GM18861 (cell line): Measurements from ENCODE around the gene NGRN.
A peak's percentile ranks its signal among the peaks of the same experiment; 100 is the strongest.
"Not testable (repeated sequence)": the region's sequence is repeated elsewhere in the genome, so short reads cannot be mapped to it uniquely, and the experiment has no call there.

Source experiments
- ATAC-seq: cut with Tn5 transposase; IDR thresholded peaks from one replicate; pipeline ENCODE4 v1.9.1; 2021; ENCODE audit not compliant: unreplicated experiment

Gene NGRN

GRCh38 chr15:90234096-90234988 is 31.1 kb upstream of the NGRN start, which contains the start of gene GDPGP1:
Gene GDPGP1 (plus strand): TSS chr15:90234209. CDS start chr15:90240909, 6,700 bp downstream.
- ATAC-seq, result peak; percentile 57

- ATAC-seq, result no peak
Measured at GRCh38 chr15:90239371-90239770, 26.1 kb upstream of the NGRN start.

DNA sequence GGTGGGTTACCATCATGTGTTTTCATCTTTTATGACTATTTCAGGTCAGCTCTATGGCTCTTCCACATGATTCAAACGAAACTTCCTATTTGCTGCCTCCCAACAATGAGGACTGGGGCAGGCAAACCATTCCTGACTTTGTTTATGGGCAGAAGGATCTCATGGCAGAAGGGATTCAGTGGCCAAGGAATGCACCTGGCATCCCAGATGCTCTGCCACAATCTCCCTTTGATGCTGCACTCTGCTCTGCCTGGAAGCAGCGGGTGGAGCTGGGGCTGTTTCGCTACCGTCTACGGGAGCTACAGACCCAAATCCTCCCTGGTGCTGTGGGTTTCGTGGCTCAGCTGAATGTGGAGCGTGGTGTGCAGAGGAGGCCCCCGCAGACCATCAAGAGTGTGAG is 24.6 kb upstream of the NGRN start:
- no peak for ATAC-seq

GRCh38 chr15:90241343-90242192 is 23.9 kb upstream of the NGRN start:
- no peak for ATAC-seq

DNA sequence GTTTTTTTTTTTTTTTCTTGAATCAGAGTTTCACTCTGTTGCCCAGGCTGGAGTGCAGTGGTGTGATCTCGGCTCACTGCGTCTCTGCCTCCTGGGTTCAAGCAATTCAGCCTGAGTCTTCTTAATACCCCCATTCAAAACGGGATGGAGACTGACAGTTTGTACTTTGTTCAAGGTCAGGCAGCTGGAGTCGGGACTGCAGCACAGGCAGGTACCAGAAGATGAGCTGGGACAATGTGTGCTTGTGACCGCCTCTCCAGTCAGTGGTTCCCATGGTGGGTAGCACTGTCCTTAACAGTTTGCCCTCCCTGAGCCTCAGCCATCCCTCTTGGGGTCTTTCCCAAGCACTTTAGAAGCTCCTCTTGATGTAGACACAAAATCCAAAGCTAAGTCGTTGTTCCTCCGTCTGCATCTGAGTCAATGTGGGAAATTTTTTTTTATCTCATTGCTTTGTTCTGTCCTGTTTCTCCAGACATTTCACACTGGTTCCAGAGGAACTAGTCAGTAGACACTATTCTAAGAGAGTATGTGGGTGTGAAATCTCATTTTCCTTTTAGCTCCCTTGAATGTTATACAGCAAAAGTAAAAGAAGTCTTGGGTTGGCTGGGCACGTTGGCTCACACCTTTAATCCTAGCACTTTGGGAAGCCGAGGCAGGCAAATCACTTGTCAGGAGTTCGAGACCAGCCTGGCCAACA is 21.4 kb upstream of the NGRN start:
- no peak for ATAC-seq

GRCh38 chr15:90248789-90249202 is 16.7 kb upstream of the NGRN start:
- ATAC-seq, result no peak

- ATAC-seq, result peak; percentile 51
Measured at GRCh38 chr15:90249203-90249863, 16.1 kb upstream of the NGRN start, which contains the start of gene TTLL13. Gene TTLL13 (plus strand): TSS chr15:90249556. CDS start chr15:90250631, 1,075 bp downstream.

DNA sequence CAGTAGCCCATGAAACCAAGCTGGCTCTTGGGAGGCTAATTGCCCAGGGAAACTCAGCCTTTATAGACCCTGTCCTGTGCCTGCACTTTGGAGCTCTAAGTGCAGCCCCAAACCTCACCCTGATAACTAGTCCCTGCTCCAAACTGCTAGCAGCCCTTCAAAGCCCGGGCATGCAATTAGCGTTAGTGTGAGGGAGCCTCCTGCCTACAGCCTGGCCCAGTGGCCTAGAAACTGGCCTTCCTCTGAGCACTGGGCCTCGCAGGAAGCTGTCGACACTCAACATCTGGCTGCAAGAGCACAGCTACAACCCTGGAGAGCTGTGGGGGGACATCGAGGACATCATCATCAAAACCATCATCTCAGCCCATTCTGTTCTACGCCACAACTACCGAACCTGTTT is 7.7 kb upstream of the NGRN start:
- no peak for ATAC-seq

DNA sequence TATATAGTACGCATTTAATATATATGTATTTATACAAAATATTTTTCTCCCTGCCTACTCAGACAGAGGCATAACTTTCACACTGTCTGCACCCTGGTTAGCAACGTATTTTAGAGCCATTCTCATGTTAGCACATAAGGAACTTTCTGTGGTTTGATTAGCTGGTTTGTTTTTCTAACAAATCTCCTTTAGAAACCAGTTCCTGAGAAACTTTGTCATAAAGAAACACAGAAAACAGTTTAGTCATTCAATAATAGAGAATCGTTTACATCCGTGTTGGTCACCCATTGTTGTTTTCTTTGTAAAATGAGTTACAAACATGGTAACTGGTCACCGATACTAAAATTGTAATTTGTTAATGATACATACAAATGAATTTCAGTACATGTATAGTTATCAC is 5.9 kb upstream of the NGRN start:
- ATAC-seq, result peak; percentile 75

- not testable (repeated sequence) for ATAC-seq
Measured at GRCh38 chr15:90260731-90261130, 4.7 kb upstream of the NGRN start.

DNA sequence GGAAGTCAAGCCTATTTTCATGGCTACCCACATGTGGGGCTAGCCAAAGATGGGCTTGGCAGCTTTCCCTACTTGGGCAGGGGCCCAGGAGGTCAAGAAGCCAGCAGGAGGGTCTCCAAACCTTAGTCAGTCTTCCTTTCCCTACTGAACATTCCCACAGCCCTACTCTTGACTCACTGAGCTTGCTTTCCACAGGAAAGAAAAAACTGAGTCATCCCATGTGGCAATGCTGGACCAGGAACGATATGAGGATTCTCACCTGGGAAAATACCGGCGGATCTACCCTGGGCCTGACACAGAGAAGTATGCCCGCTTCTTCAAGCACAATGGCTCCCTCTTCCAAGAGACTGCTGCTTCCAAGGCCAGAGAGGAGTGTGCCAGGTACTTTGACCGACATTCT is 3.7 kb upstream of the NGRN start:
- no peak for ATAC-seq

DNA sequence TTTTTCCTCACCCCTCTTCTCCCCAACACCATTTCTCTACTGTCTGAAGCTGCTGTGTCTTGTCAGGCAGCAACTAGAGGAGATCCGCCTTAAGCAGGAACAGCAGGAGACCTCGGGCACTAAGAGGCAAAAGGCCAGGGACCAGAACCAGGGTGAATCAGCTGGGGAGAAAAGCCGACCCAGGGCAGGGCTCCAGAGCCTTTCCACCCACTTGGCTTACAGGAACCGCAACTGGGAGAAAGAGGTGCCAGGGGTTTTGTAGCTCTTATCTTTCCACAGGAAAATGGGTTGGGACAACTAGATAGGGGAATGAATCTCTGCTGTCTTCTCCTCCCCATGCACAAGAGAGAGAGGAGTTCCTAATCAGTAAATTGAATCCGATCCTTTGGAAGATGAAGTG is 3.0 kb upstream of the NGRN start:
- no peak for ATAC-seq

DNA sequence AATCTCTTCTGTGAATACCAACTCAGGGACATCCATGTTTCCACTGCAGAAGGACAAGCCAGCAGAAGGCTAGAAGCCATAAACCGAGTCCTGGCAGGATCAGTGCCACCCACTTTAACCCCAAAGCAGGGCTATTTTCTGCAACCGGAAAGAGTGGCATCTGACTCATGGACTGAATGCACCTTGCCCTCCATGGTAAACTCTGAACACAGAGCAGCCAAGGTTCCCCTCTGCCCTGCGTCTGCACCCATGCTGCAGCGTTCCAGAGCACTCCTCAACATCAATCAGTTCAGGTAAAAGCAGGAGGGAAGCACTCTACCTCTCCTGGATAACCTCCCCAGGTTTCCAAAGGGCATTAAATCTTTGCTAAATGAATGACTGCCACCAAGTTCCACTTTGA is 801 bp upstream of the NGRN start:
- ATAC-seq, result no peak

DNA sequence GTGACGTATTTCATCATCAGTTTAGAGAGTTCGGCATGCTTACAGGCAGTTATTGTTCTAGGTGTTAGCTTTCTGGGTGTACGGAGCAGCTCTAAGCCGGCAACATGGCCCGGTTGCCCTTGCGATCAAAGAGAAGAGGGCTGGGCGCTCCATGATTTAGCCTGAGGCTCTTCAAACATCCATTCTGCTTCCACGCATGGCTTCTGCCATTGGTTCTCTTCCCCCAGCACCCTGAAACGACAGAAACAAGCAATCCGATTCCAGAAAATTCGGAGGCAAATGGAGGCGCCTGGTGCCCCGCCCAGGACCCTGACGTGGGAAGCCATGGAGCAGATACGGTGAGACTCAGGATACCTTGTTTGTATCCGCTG is 574 bp downstream of the NGRN start:
- ATAC-seq, result peak; percentile 11

DNA sequence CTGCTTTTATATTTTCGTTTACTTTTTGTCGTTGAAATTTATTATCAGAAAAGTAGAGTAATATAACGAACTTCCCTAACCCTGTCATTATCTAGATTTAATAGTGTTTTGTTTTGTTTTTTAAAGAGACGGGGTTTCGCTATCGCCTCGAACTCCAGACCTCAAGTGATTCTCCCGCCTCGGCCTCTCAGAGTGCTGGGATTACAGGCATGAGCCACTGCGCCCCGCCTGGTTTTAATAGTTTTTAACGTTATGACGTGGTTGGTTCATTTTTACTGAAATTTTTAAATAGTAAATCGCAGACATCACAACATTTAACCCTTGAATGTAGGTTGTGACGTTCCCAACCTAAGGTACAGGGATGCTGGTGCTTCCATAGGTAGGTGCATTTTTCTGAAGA is 1.0 kb downstream of the NGRN start:
- ATAC-seq, result no peak

DNA sequence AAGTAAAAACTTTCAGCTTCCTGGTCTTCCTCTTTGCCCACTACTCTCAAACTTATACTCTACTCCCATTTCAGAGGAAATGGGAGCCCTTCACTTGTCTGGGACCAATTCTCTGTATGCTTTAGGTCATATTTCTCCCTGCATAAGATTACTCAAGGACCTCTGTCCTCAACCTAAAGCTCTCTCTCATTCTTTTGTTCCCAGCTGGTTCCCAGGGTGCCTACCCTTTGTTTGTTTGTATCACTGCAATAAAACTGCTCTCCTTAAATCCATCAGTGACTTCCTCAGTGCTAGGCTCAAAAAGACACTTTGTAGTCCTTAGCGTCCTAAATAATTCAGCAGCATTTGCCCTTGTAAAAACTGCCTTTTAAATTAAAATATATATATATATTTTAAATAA is 2.9 kb downstream of the NGRN start:
- no peak for ATAC-seq

DNA sequence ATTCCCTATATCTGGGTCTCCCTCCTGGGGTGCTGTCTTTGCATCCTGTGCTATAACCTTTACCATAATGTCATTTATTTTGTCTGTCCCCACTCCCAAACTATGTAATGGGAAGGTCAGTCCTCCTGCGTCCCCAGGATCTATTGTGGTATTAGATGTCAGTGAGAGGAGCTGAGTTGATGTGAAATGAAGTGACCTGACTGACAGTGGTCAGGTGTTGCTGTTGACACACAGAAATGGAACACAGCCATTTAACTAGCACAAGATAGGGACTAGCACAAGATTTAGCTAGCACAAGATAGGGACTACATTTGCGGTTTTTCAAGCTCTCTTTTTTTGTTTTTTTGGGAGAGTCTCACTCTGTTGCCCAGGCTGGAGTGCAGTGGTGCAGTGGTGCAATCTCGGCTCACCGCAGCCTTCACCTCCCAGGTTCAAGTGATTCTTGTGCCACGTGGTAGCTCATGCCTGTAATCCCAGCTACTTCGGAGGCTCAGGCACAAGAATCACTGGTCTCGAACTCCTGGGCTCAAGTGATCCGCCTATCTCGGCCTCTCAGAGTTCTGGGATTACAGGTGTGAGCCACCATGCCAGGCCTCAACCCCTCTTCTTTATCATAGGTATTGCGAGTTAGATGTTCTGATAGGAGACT is 5.2 kb downstream of the NGRN start:
- no peak for ATAC-seq

DNA sequence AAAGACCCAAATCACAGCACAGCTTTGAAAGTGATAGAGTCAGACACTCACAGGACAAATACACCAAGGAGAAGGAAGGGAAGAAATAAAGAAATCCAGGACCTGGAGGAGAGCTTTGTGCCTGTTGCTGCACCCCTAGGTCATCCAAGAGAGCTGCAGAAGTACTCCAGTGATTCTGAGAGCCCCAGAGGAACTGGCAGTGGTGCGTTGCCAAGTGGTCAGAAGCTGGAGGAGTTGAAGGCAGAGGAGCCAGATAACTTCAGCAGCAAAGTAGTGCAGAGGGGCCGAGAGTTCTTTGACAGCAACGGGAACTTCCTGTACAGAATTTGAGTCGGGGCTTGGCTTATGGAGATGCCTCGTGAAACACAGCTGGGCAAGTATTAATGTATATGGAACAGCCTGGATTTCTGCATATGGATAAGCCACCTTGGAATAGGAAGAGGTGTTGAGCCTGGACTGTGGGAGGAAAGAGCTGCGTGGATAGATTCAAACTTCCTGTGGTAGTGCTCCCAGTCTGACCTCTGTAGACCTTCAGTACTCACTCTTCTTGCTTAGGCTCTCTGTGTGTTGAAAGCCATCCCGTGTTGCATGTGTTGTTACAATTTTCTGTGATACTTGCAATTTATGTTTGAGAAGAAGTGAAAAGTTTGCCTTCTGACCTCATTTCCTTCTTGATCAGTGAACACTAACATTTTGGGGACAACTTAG is 6.1 kb downstream of the NGRN start:
- no peak for ATAC-seq

GRCh38 chr15:90278467-90278866 is 13.0 kb downstream of the NGRN start:
- not testable (repeated sequence) for ATAC-seq

DNA sequence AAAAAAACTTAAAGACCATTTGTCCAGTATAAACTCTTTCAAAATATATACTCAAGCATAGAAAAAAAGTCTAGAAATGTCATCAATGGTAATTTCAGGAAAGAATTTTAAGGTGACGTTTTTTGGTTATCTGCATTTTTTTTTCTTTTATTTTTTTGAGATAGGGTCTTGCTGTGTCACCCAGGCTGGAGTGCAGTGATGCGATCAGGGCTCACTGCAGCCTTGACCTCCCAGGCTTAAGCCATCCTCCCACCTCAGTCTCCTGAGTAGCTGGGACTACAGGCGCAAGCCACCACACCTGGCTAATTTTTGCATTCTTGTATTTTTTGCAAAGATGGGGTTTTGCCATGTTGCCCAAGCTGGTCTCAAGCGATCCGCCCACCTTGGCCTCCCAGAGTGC is 15.3 kb downstream of the NGRN start:
- ATAC-seq, result not testable (repeated sequence)
